Endothelial cell of umbilical vein (primary cell): ENCODE results near the gene ZNF764. TPM values are rescaled to one million over a fixed set of nuclear protein-coding genes. Genes with fewer than 3 reads are reported as not detected.

Experiments used
- BruUV-seq: library from RNA; stranded (reverse); fragments of 400-500 nt; replicated peaks from 2 replicates; lab custom pipeline; 2021; lab: Mats Ljungman, UMichigan
- CTCF ChIA-PET: fragments of 300-600, 350-600 bp; sonication (Branson Sonifier 250); formaldehyde crosslinking; loops from one replicate; lab custom pipeline; 2021; ENCODE audit warnings: antibody characterized with exemption, inconsistent platforms; lab: Charles Lee
- POLR2A ChIA-PET: fragments of 300-600, 350-600 bp; sonication (Branson Sonifier 250); formaldehyde crosslinking; loops from one replicate; lab custom pipeline; 2021; ENCODE audit warnings: antibody characterized with exemption, inconsistent platforms; lab: Charles Lee
- DNase-seq: peaks from one replicate; pipeline ENCODE4 v3.0.0-alpha.2; 2011; ENCODE audit warnings: low read depth, low spot score
- FAIRE-seq: peaks from 2 replicates; lab custom pipeline; 2011; peaks lifted over from hg19 to GRCh38; lab: Jason Lieb, UNC
- H2AFZ ChIP-seq: 2 replicates; pipeline ENCODE4 v1.6.0; 2012; ENCODE audit warnings: low read depth, low read length, control low read depth, inconsistent platforms
- H3K27ac ChIP-seq: 2 replicates; pipeline ENCODE4 v1.5.1; 2011; ENCODE audit warnings: low read depth, mild to moderate bottlenecking, control low read depth, low read length, moderate library complexity; ENCODE audit not compliant: insufficient read depth
- H3K27me3 ChIP-seq, 2 experiments: 2 replicates each; pipeline versions ENCODE4 v1.6.0 to v1.6.1; 2011; ENCODE audit warnings: low read length in 2 of 2, mixed read lengths in 1 of 2; ENCODE audit not compliant: control insufficient read depth in 2 of 2, insufficient read depth in 2 of 2
- H3K36me3 ChIP-seq, 2 experiments: 2 replicates in 1 of 2; 3 replicates in 1 of 2; pipeline ENCODE4 v1.5.1; 2011; ENCODE audit warnings: low read length in 2 of 2, mild to moderate bottlenecking in 1 of 2, moderate library complexity in 1 of 2; ENCODE audit not compliant: control insufficient read depth in 2 of 2, insufficient read depth in 2 of 2; ENCODE audit errors: extremely low read depth in 1 of 2
- H3K4me1 ChIP-seq: 3 replicates; pipeline ENCODE4 v1.5.1; 2011; ENCODE audit warnings: mild to moderate bottlenecking, low read length; ENCODE audit not compliant: control insufficient read depth, insufficient read depth; ENCODE audit errors: extremely low read depth
- H3K4me2 ChIP-seq: 2 replicates; pipeline ENCODE4 v1.6.1; 2011; ENCODE audit warnings: low read length, control low read depth, mixed read lengths; ENCODE audit not compliant: insufficient read depth
- H3K4me3 ChIP-seq, 3 experiments: fragments of 200-600 bp in 1 of 3; sonication (generic), shearing (Covaris generic) in 1 of 3; replicated peaks in 1 of 3; 2 replicates each; pipeline ENCODE4 v1.5.1; 2011 to 2016; ENCODE audit warnings: control low read depth in 3 of 3, low read length in 3 of 3, mild to moderate bottlenecking in 2 of 3, inconsistent platforms in 1 of 3, low read depth in 1 of 3, moderate library complexity in 1 of 3; ENCODE audit not compliant: insufficient read depth in 1 of 3
- H3K79me2 ChIP-seq: 2 replicates; pipeline ENCODE4 v1.6.0; 2012; ENCODE audit warnings: low read length, inconsistent platforms; ENCODE audit not compliant: control insufficient read depth, insufficient read depth
- H3K9ac ChIP-seq: replicated peaks from 2 replicates; pipeline ENCODE3; 2011; ENCODE audit warnings: low read length, control low read depth; ENCODE audit not compliant: insufficient read depth; ENCODE audit errors: extremely low read depth
- H3K9me1 ChIP-seq: replicated peaks from 3 replicates; pipeline ENCODE4 v1.6.0; 2011; ENCODE audit warnings: mild to moderate bottlenecking, low read length; ENCODE audit not compliant: control insufficient read depth, insufficient read depth; ENCODE audit errors: extremely low read depth
- H3K9me3 ChIP-seq: replicated peaks from 2 replicates; pipeline ENCODE4 v1.5.1; 2012; ENCODE audit warnings: low read length, inconsistent platforms; ENCODE audit not compliant: control insufficient read depth, insufficient read depth
- H4K20me1 ChIP-seq: replicated peaks from 2 replicates; pipeline ENCODE3; 2011; ENCODE audit warnings: mild to moderate bottlenecking, low read length; ENCODE audit not compliant: control insufficient read depth, insufficient read depth; ENCODE audit errors: extremely low read depth
- JUN ChIP-seq: IDR thresholded peaks from 2 replicates; pipeline ENCODE4 v1.6.1; 2011; ENCODE audit warnings: borderline replicate concordance, low read depth; ENCODE audit not compliant: insufficient read length, insufficient read depth
- dilution Hi-C: fragments of 300-500 bp; cut with MboI; formaldehyde crosslinking; loops from one replicate; pipeline ENCODE4 v1.15.0; 2019; ENCODE audit warnings: low sequenced_read_pairs; ENCODE audit not compliant: extremely low pct_ligation_motif_present
- intact Hi-C: fragments of 100-400 bp; cut with micrococcal nuclease; formaldehyde crosslinking; loops from one replicate; pipeline ENCODE4 v1.10.0; 2022
- polyA plus RNA-seq, 4 experiments: library from polyadenylated mRNA; depleted of rRNA in 3 of 4; stranded (reverse) in 3 of 4; unstranded in 1 of 4; fragments of >200 nt; gene quantifications; 2 replicates each; pipeline versions ENCODE4 v1.2.1 to v1.2.3, GENCODE V29; 2011 to 2012; ENCODE audit warnings: missing spikeins in 1 of 4
- total RNA-seq: library from RNA; stranded (reverse); gene quantifications from 2 replicates; pipeline ENCODE4 v1.2.3, GENCODE V29; 2021
- TF ChIP-seq, protein P1 (sequence below), 2 donors: IDR thresholded peaks; 1 replicate in 1 of 2; 2 replicates in 1 of 2; pipeline ENCODE4 v1.5.1; 2011; ENCODE audit warnings: low read length in 2 of 2, mild to moderate bottlenecking in 2 of 2, moderate library complexity in 2 of 2, control low read depth in 1 of 2, inconsistent platforms in 1 of 2, low read depth in 1 of 2; ENCODE audit not compliant: insufficient read depth in 1 of 2; ENCODE audit errors: extremely low read depth in 1 of 2

The ZNF764 gene
- total and polyA plus RNA-seq, 2 donors (not counting 3 experiments of a cell fraction or from before 2014, with no cell fraction given) = 5.0 to 12.1 TPM

DNA sequence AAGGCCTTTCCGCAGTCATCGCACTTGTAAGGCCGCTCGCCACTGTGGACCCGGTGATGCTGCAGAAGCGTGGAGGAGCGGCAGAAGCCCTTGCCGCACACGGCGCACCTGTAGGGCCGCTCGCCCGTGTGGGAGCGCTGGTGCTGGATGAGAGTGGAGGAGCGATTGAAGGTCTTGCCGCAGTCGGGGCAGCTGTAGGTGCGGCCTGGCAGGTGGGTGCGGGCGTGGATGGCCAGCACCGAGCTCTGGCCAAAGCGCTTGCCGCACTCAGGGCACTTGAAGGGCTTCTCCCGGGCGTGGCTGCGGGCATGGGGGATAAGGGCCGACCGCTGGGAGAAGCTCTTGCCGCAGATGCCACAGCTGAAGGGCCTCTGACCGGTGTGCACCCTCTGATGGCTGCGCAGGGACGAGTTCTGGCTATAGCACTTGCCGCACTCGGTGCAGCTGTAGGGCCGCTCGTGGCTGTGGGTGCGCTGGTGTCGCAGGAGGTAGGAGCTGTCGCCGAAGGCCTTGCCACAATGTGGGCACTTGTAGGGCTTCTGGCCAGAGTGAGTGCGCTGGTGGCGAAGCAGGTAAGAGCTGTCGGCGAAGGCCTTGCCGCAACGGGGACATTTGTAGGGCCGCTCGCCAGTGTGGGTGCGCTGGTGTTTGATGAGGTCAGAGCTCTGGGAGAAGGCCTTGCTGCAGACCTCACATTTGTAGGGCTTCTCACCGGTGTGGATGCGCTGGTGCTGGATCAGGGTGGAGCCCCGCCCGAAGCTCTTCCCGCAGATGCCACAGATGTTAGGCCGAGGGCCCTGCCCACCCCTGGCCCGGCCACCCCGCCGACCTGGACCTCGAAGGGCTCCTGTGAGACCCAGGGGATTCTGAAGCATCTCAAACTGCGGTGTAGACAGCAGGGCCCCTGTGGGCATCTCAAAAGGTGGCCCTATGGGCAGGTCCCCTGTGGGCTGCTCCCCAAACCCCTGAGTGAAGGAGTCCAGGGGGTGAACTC, 33.3 kb downstream of the ZNF764 start:
- H3K27me3 ChIP-seq = no peaks in the 10 kb centered on the region
- ChIA-PET CTCF (interaction anchor here (1.0 to 1.5 kb wide), 4 partner anchors 10 to 95 kb away, joined by 3 to 5 read pairs (median 4); partner anchors contain the start of genes DCTPP1 and ZNF747), POLR2A (interaction anchor here (1.3 kb wide), 1 partner anchor 34 kb away, joined by 3 read pairs; the partner anchor contains the start of gene ZNF764)
- no peak overlapping the region for H3K4me3 ChIP-seq
- H3K4me2 ChIP-seq = no peak overlapping the region
- no peaks in the 10 kb centered on the region for H3K79me2 ChIP-seq
- TF ChIP-seq JUN = no peak
- TF ChIP-seq, protein P1, sequence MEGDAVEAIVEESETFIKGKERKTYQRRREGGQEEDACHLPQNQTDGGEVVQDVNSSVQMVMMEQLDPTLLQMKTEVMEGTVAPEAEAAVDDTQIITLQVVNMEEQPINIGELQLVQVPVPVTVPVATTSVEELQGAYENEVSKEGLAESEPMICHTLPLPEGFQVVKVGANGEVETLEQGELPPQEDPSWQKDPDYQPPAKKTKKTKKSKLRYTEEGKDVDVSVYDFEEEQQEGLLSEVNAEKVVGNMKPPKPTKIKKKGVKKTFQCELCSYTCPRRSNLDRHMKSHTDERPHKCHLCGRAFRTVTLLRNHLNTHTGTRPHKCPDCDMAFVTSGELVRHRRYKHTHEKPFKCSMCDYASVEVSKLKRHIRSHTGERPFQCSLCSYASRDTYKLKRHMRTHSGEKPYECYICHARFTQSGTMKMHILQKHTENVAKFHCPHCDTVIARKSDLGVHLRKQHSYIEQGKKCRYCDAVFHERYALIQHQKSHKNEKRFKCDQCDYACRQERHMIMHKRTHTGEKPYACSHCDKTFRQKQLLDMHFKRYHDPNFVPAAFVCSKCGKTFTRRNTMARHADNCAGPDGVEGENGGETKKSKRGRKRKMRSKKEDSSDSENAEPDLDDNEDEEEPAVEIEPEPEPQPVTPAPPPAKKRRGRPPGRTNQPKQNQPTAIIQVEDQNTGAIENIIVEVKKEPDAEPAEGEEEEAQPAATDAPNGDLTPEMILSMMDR (IDR thresholded peaks at IDR 0.05; ENCODE audit: extremely low read depth in 1 of 2, insufficient read depth in 1 of 2, low read depth in 1 of 2, low read length in 2 of 2) = no peak
- intact Hi-C loops (loop anchor here (5.0 kb wide), 2 partner anchors 132 to 172 kb away; partner anchors contain the start of genes FBRS and SRCAP), dilution Hi-C loops (no loop called here)
- DNase-seq (no peak), FAIRE-seq (no peak)
- H3K36me3 ChIP-seq = no peaks in the 10 kb centered on the region
- no peaks in the 10 kb centered on the region for H3K9me3 ChIP-seq
- H2AFZ ChIP-seq = no peak overlapping the region
- H3K9ac ChIP-seq = no peak overlapping the region
- no peak overlapping the region for H3K27ac ChIP-seq
- no TSS peak for BruUV-seq
- peaks cover 4% of the 10 kb centered on the region for H3K4me1 ChIP-seq
- no peaks in the 10 kb centered on the region for H4K20me1 ChIP-seq
- H3K9me1 ChIP-seq = no peaks in the 10 kb centered on the region
